GM12878 (cell line): ENCODE measurements around the gene KAZN. TPM values are rescaled to one million over a fixed set of nuclear protein-coding genes. Genes with fewer than 3 reads are reported as not detected.

Experiments
- ATAC-seq: fragments of 200-7000 bp; cut with Tn5 transposase; 3 replicates; pipeline ENCODE4 v1.9.1; 2020; ENCODE audit warnings: mild to moderate bottlenecking, moderate library complexity
- BruUV-seq: library from RNA; stranded (reverse); fragments of 400-500 nt; replicated peaks from 2 replicates; lab custom pipeline; 2021; lab: Mats Ljungman, UMichigan
- CTCF ChIA-PET: fragments of 300-600 bp; sonication (Branson Sonifier 250); formaldehyde crosslinking; extraction: SDS; loops from one replicate; lab custom pipeline; 2021; ENCODE audit warnings: inconsistent platforms; lab: Yijun Ruan, JAX
- POLR2A ChIA-PET: fragments of 350-600 bp; formaldehyde crosslinking; extraction: SDS; loops from one replicate; lab custom pipeline; 2021; ENCODE audit warnings: inconsistent platforms; lab: Charles Lee
- RAD21 ChIA-PET: fragments of 300-600 bp; sonication (Branson Sonifier 250); formaldehyde crosslinking; loops from one replicate; lab custom pipeline; 2023; ENCODE audit warnings: antibody characterized with exemption; ENCODE audit not compliant: unreplicated experiment; lab: Charles Lee
- SMC1A ChIA-PET: fragments of 300-600 bp; sonication (Branson Sonifier 250); formaldehyde crosslinking; loops from one replicate; lab custom pipeline; 2023; ENCODE audit not compliant: unreplicated experiment, uncharacterized antibody; lab: Charles Lee
- DNase-seq: peaks from one replicate; pipeline ENCODE4 v3.0.0-alpha.2; 2011; ENCODE audit warnings: low read depth, low spot score
- FAIRE-seq: peaks from 3 replicates; lab custom pipeline; 2011; peaks lifted over from hg19 to GRCh38; lab: Jason Lieb, UNC
- H2AFZ ChIP-seq: 2 replicates; pipeline ENCODE4 v1.6.0; 2011; ENCODE audit warnings: low read depth, low read length, control low read depth; ENCODE audit not compliant: control insufficient read depth
- H3K27ac ChIP-seq: 2 replicates; pipeline ENCODE4 v1.5.1; 2011; ENCODE audit warnings: control low read depth; ENCODE audit not compliant: control insufficient read depth, insufficient read depth
- H3K27me3 ChIP-seq, 2 experiments: replicated peaks in 1 of 2; 2 replicates each; pipeline versions ENCODE4 v1.6.0 to v1.6.1; 2011; ENCODE audit warnings: low read length in 1 of 2; ENCODE audit not compliant: control insufficient read depth in 2 of 2, insufficient read depth in 2 of 2
- H3K36me3 ChIP-seq, 2 experiments: 2 replicates each; pipeline ENCODE4 v1.5.1; 2011; ENCODE audit warnings: low read length in 1 of 2; ENCODE audit not compliant: control insufficient read depth in 2 of 2, insufficient read depth in 2 of 2
- H3K4me1 ChIP-seq: 2 replicates; pipeline ENCODE4 v1.6.1; 2011; ENCODE audit warnings: mild to moderate bottlenecking, low read length, moderate library complexity, mixed read lengths; ENCODE audit not compliant: control insufficient read depth, insufficient read depth
- H3K4me2 ChIP-seq: 2 replicates; pipeline ENCODE4 v1.6.0; 2011; ENCODE audit warnings: control low read depth; ENCODE audit not compliant: control insufficient read depth, insufficient read depth
- H3K4me3 ChIP-seq: fragments of 200-600 bp; sonication (generic); 2 replicates; pipeline ENCODE4 v1.5.1; 2016
- H3K79me2 ChIP-seq: 2 replicates; pipeline ENCODE4 v1.6.0; 2011; ENCODE audit warnings: low read length; ENCODE audit not compliant: control insufficient read depth, insufficient read depth
- H3K9ac ChIP-seq: 2 replicates; pipeline ENCODE4 v1.8.0; 2011; ENCODE audit warnings: low read length, control low read depth, mixed read lengths; ENCODE audit not compliant: control insufficient read depth, insufficient read depth
- H3K9me3 ChIP-seq: replicated peaks from 3 replicates; pipeline ENCODE4 v1.5.1; 2011; ENCODE audit warnings: mild to moderate bottlenecking, low read length; ENCODE audit not compliant: control insufficient read depth, insufficient read depth
- H4K20me1 ChIP-seq: 2 replicates; pipeline ENCODE4 v1.6.0; 2011; ENCODE audit not compliant: control insufficient read depth, insufficient read depth
- EZH2 ChIP-seq: IDR thresholded peaks from 2 replicates; pipeline ENCODE4 v1.6.1; 2012; ENCODE audit warnings: low read depth, mild to moderate bottlenecking, control low read depth, inconsistent platforms, low read length, borderline replicate concordance; ENCODE audit not compliant: control insufficient read depth
- HCFC1 ChIP-seq: fragments of 150-350 bp; IDR thresholded peaks from 2 replicates; pipeline ENCODE4 v1.6.1; 2014; ENCODE audit warnings: low read length
- SIN3A ChIP-seq: IDR thresholded peaks from 2 replicates; pipeline ENCODE4 v1.6.1; 2012; ENCODE audit warnings: low read depth, low read length, improper control_type of control experiment
- SREBF2 ChIP-seq: IDR thresholded peaks from 2 replicates; pipeline ENCODE4 v1.6.1; 2012; ENCODE audit warnings: mild to moderate bottlenecking, low read length
- STAT3 ChIP-seq: IDR thresholded peaks from 2 replicates; pipeline ENCODE4 v1.6.1; 2011; ENCODE audit warnings: low read depth, low read length, improper control_type of control experiment
- YY1 ChIP-seq: IDR thresholded peaks from 2 replicates; pipeline ENCODE4 v1.6.1; 2011; ENCODE audit warnings: low read depth, mild to moderate bottlenecking, low read length
- WGBS: methylation state at CpG from one replicate; pipeline ENCODE4 v1.1.6; 2016; ENCODE audit warnings: low lambda C conversion rate; ENCODE audit not compliant: insufficient replicate concordance, insufficient coverage; ENCODE audit errors: missing lambda C conversion rate; 5-methylcytosine and 5-hydroxymethylcytosine counted together
- in situ Hi-C: fragments of 300-500 bp; cut with MboI; formaldehyde crosslinking; loops from 9 replicates; pipeline ENCODE4 v1.14.3; 2018; ENCODE audit warnings: mixed read lengths
- intact Hi-C: fragments of 100-400 bp; cut with micrococcal nuclease; formaldehyde crosslinking; loops from one replicate; pipeline ENCODE4 v1.14.2; 2022; ENCODE audit not compliant: unreplicated experiment
- polyA plus RNA-seq, 11 experiments: library from polyadenylated mRNA; depleted of rRNA in 4 of 11; unstranded in 6 of 11; stranded (reverse) in 5 of 11; fragments of >200 nt; fragmentation: Nextera tagmentation in 4 of 11; fragmentation: Illumina TruSeq in 1 of 11; extraction: Ambion mirVana in 4 of 11; extraction: Trizol in 1 of 11; gene quantifications; 1 replicate in 1 of 11; 2 replicates in 10 of 11; pipeline versions ENCODE4 v1.2.1 to v1.2.3, GENCODE V29; 2011 to 2016; ENCODE audit warnings: inconsistent platforms in 2 of 11, missing spikeins in 2 of 11, low read depth in 1 of 11
- total RNA-seq, 4 experiments: library from RNA; depleted of rRNA in 3 of 4; stranded (reverse); fragments of >200 nt in 3 of 4; fragmentation: Illumina TruSeq in 1 of 4; extraction: Trizol in 1 of 4; gene quantifications; 2 replicates each; pipeline versions ENCODE4 v1.2.1 to v1.2.3, GENCODE V29; 2013 to 2021
- TF ChIP-seq, protein P1 (sequence below): fragments of 150-350 bp; IDR thresholded peaks from 2 replicates; pipeline ENCODE4 v1.6.1; 2016; ENCODE audit warnings: low read depth, low read length

Gene KAZN
- total and polyA plus RNA-seq, 10 of the 15 experiments (the other 5 are each of a cell fraction or from before 2014, with no cell fraction given): 0.72 to 4.0 (median 1.2) TPM

DNA sequence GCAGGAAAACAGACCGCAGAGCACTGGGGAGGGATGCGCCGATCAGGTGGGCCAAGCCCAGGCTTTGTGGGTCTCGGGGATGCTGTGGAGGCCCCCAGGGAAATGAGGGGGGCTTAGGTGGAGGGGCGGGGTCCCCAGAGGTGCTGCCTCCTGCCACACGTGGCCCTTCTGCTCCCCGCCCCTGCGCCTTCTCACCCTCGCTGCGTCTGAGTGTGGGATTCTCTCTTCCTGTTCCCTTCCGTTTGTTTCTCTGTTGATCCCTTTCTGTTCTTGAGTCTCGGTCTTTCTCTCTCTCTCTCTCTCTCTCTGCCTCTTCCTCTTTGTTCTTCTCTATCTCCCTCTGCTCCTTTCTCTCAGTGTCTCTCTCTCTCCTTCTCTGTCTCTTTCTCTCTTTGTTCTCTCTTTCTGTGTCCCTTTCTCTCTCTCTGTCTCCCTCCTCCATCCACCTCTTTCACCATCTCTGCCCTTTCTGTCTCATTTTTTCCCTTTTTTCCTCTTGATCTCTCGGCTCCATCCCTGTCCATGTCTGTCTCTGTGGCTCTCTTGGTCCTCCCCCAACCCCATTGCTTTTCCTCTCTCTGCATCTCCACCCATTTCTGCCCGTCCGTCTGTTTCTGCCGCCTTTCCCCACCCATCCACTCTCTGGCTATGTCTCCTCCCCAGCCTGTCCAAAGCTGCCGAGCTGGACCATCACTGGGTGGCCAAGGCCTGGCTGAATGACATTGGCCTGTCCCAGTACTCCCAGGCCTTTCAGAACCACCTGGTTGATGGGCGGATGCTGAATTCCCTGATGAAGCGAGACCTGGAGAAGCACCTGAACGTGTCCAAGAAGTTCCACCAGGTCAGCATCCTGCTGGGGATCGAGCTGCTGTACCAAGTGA is 502.6 kb downstream of the KAZN start:
- ChIA-PET CTCF (interaction anchor here (0.6 kb wide), 1 partner anchor 322 kb away, joined by 3 read pairs; no protein-coding TSS in a partner anchor), RAD21 (no interaction called here), POLR2A (no interaction called here), SMC1A (no interaction called here)
- H3K27me3 ChIP-seq: peaks cover 2% of the 10 kb centered on the region in 2 experiments; a peak in 2 of 4 replicates
- no peaks in the 10 kb centered on the region; the same call in 1 of the 2 replicates for H3K4me1 ChIP-seq
- H3K4me3 ChIP-seq: no peak overlapping the region
- H3K4me2 ChIP-seq: no peak overlapping the region
- H4K20me1 ChIP-seq: no peaks in the 10 kb centered on the region
- WGBS: 35% methylated on average over 14 of the region's 21 CpGs
- no TSS peak for BruUV-seq
- ATAC-seq (no peak), FAIRE-seq (no peak), DNase-seq (no peak)
- no peak overlapping the region for H3K9ac ChIP-seq
- no peak for TF ChIP-seq YY1
- TF ChIP-seq EZH2: no peak
- TF ChIP-seq, all 136 proteins: peak for 0
- Histone ChIP-seq H3K9me3 (no peaks in the 10 kb centered on the region; the same call in 2 of the 3 replicates), H3K79me2 (no peaks in the 10 kb centered on the region), H3K36me3 (no peaks in the 10 kb centered on the region), H3K27ac (no peak overlapping the region), H2AFZ (no peak overlapping the region)
- in situ Hi-C loops: no loop called here
- intact Hi-C loops: loop anchor here (2.0 to 10.0 kb wide), 3 partner anchors 176 to 494 kb away; no protein-coding TSS in a partner anchor

DNA sequence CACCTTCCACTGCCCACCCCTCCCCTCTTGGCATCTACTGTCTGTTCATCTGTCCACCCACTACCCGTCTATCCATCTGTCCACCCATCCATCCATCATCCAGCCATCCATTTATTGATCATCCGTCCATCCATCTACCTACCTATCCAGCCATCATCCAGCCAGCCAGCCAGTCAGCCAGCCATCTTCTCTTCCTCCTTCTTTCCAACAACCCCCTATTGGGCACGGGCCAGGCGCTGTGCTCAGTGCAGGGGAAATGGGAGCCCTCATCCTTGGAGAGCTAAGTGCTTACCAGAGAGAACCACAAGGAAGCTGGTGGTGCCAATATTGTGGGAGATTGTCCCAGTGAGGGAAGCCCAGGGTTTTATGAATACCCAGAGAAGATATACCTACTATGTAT is 503.3 kb downstream of the KAZN start:
- no peak overlapping the region for H3K27ac ChIP-seq
- TF ChIP-seq, protein P1, sequence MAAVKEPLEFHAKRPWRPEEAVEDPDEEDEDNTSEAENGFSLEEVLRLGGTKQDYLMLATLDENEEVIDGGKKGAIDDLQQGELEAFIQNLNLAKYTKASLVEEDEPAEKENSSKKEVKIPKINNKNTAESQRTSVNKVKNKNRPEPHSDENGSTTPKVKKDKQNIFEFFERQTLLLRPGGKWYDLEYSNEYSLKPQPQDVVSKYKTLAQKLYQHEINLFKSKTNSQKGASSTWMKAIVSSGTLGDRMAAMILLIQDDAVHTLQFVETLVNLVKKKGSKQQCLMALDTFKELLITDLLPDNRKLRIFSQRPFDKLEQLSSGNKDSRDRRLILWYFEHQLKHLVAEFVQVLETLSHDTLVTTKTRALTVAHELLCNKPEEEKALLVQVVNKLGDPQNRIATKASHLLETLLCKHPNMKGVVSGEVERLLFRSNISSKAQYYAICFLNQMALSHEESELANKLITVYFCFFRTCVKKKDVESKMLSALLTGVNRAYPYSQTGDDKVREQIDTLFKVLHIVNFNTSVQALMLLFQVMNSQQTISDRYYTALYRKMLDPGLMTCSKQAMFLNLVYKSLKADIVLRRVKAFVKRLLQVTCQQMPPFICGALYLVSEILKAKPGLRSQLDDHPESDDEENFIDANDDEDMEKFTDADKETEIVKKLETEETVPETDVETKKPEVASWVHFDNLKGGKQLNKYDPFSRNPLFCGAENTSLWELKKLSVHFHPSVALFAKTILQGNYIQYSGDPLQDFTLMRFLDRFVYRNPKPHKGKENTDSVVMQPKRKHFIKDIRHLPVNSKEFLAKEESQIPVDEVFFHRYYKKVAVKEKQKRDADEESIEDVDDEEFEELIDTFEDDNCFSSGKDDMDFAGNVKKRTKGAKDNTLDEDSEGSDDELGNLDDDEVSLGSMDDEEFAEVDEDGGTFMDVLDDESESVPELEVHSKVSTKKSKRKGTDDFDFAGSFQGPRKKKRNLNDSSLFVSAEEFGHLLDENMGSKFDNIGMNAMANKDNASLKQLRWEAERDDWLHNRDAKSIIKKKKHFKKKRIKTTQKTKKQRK: no peak
- TF ChIP-seq STAT3: no peak
- TF ChIP-seq SREBF2: no peak
- TF ChIP-seq HCFC1: no peak
- TF ChIP-seq SIN3A: no peak
- no peaks in the 10 kb centered on the region for H4K20me1 ChIP-seq
- 20% methylated on average over 4 of the region's 4 CpGs for WGBS
- SMC1A ChIA-PET: no interaction called here
- DNase-seq: no peak
- intact Hi-C loops (loop anchor here (2.0 to 10.0 kb wide), 3 partner anchors 177 to 495 kb away; no protein-coding TSS in a partner anchor), in situ Hi-C loops (no loop called here)
- no peaks in the 10 kb centered on the region for H3K36me3 ChIP-seq
- no peak overlapping the region for H2AFZ ChIP-seq
- FAIRE-seq: no peak
- H3K4me2 ChIP-seq: no peak overlapping the region
- H3K79me2 ChIP-seq: no peaks in the 10 kb centered on the region
- peaks cover 2% of the 10 kb centered on the region in 2 experiments; a peak in 2 of 4 replicates for H3K27me3 ChIP-seq
- no peaks in the 10 kb centered on the region; the same call in 2 of the 3 replicates for H3K9me3 ChIP-seq
- RAD21 ChIA-PET: no interaction called here
- no peak overlapping the region for H3K9ac ChIP-seq
- H3K4me3 ChIP-seq: no peak overlapping the region
- CTCF ChIA-PET: interaction anchor here (0.6 to 0.7 kb wide), 2 partner anchors 37 to 323 kb away, joined by 3 to 4 read pairs; no protein-coding TSS in a partner anchor
- POLR2A ChIA-PET: no interaction called here
- no TSS peak for BruUV-seq
- H3K4me1 ChIP-seq: no peaks in the 10 kb centered on the region; the same call in 1 of the 2 replicates
- ATAC-seq: no peak
